K562 (cell line): Measurements from ENCODE around the gene PRRC2B. TPM values are rescaled to one million over a fixed set of nuclear protein-coding genes. Genes with fewer than 3 reads are reported as not detected.

Experiments
- ATAC-seq: fragments of 200-7000 bp; cut with Tn5 transposase; 3 replicates; pipeline ENCODE4 v1.9.1; 2020; ENCODE audit warnings: moderate library complexity
- BruUV-seq: library from RNA; stranded (reverse); fragments of 400-500 nt; replicated peaks from 2 replicates; lab custom pipeline; 2021; lab: Mats Ljungman, UMichigan
- CTCF ChIA-PET: fragments of 300-600 bp; formaldehyde crosslinking; extraction: SDS; loops from one replicate; lab custom pipeline; 2021; ENCODE audit warnings: low intra/inter-chr PET ratio; lab: Yijun Ruan, JAX
- POLR2A ChIA-PET: fragments of 300-600, 350-650 bp; sonication (Branson Sonifier 250); formaldehyde crosslinking; extraction: SDS; loops from one replicate; lab custom pipeline; 2021; ENCODE audit warnings: antibody characterized with exemption, inconsistent platforms; lab: Yijun Ruan, JAX
- DNase-seq, 4 experiments: peaks; one replicate each; pipeline versions ENCODE4 v3.0.0 to v3.0.0-alpha.2; 2011 to 2018; ENCODE audit warnings: low spot score in 3 of 4, mixed read lengths in 3 of 4; ENCODE audit errors: extremely low read depth in 1 of 4
- FAIRE-seq: peaks from 2 replicates; lab custom pipeline; 2011; peaks lifted over from hg19 to GRCh38; lab: Jason Lieb, UNC
- H2AFZ ChIP-seq: 2 replicates; pipeline ENCODE4 v1.6.0; 2011; ENCODE audit warnings: low read depth, low read length, control low read depth, inconsistent platforms
- H3K27ac ChIP-seq: fragments of 200-600 bp; 3 replicates; pipeline ENCODE4 v1.8.0; 2011; ENCODE audit warnings: low read depth, mild to moderate bottlenecking, control low read depth, inconsistent platforms, low read length, moderate library complexity, mixed read lengths; ENCODE audit errors: extremely low read depth
- H3K27me3 ChIP-seq, 2 experiments: fragments of 300-600 bp in 1 of 2; 2 replicates in 1 of 2; 3 replicates in 1 of 2; pipeline versions ENCODE4 v1.6.0 to v1.8.0; 2011; ENCODE audit warnings: inconsistent platforms in 2 of 2, low read length in 2 of 2, mild to moderate bottlenecking in 1 of 2, mixed read lengths in 1 of 2, moderate library complexity in 1 of 2; ENCODE audit not compliant: control insufficient read depth in 2 of 2, insufficient read depth in 2 of 2
- H3K36me3 ChIP-seq: fragments of 300-600 bp; 3 replicates; pipeline ENCODE4 v1.8.0; 2011; ENCODE audit warnings: mild to moderate bottlenecking, low read length, inconsistent platforms; ENCODE audit not compliant: control insufficient read depth, insufficient read depth
- H3K4me1 ChIP-seq, 2 experiments: fragments of 200-600 bp in 1 of 2; replicated peaks in 1 of 2; 2 replicates in 1 of 2; 3 replicates in 1 of 2; pipeline versions ENCODE4 v1.5.1 to v1.8.0; 2011; ENCODE audit warnings: inconsistent platforms in 2 of 2, low read length in 2 of 2, mild to moderate bottlenecking in 1 of 2, mixed read lengths in 1 of 2, moderate library complexity in 1 of 2; ENCODE audit not compliant: control insufficient read depth in 2 of 2, insufficient read depth in 2 of 2
- H3K4me2 ChIP-seq: 2 replicates; pipeline ENCODE4 v1.6.1; 2011; ENCODE audit warnings: low read length, control low read depth, inconsistent platforms, mixed read lengths; ENCODE audit not compliant: insufficient read depth
- H3K4me3 ChIP-seq: fragments of 200-600 bp; sonication (generic), shearing (Covaris generic); 2 replicates; pipeline ENCODE4 v1.5.1; 2016; ENCODE audit warnings: control low read depth, inconsistent platforms
- H3K79me2 ChIP-seq: fragments of 200-600 bp; 3 replicates; pipeline ENCODE4 v1.8.0; 2011; ENCODE audit warnings: low read length, inconsistent platforms; ENCODE audit not compliant: control insufficient read depth, insufficient read depth
- H3K9ac ChIP-seq, 2 experiments: 2 replicates each; pipeline versions ENCODE4 v1.6.0 to v1.6.1; 2011; ENCODE audit warnings: low read depth in 2 of 2, low read length in 2 of 2, control low read depth in 1 of 2, inconsistent platforms in 1 of 2, mild to moderate bottlenecking in 1 of 2, mixed read lengths in 1 of 2; ENCODE audit not compliant: insufficient read depth in 1 of 2
- H3K9me1 ChIP-seq: one replicate; pipeline ENCODE4 v1.6.0; 2011; ENCODE audit warnings: inconsistent platforms, mild to moderate bottlenecking, low read length, moderate library complexity; ENCODE audit not compliant: control insufficient read depth, insufficient read depth
- H3K9me3 ChIP-seq: replicated peaks from 2 replicates; pipeline ENCODE4 v1.5.1; 2011; ENCODE audit warnings: low read depth, low read length, inconsistent platforms; ENCODE audit not compliant: control insufficient read depth, insufficient read depth
- H4K20me1 ChIP-seq: replicated peaks from 2 replicates; pipeline ENCODE4 v1.6.1; 2011; ENCODE audit warnings: low read length, inconsistent platforms, mixed read lengths; ENCODE audit not compliant: control insufficient read depth, insufficient read depth
- BRD9 ChIP-seq: fragments of 450-650 bp; IDR thresholded peaks from 2 replicates; pipeline ENCODE4 v1.6.1; 2018; ENCODE audit warnings: low read depth; ENCODE audit not compliant: partially characterized antibody
- FOXJ2 ChIP-seq: fragments of 200-800 bp; sonication (Bioruptor generic); IDR thresholded peaks from 2 replicates; pipeline ENCODE4 v1.6.1; 2016; ENCODE audit warnings: missing genetic modification characterization, missing compliant biosample characterization
- NR4A1 ChIP-seq, 2 experiments: fragments of 250-450 bp in 1 of 2; fragments of 450-650 bp in 1 of 2; sonication (Bioruptor Pico) in 1 of 2; IDR thresholded peaks; 2 replicates each; pipeline versions ENCODE4 v1.4.0 to v1.6.1; 2016 to 2020; ENCODE audit warnings: mild to moderate bottlenecking in 2 of 2, missing compliant biosample characterization in 1 of 2, missing genetic modification characterization in 1 of 2, moderate library complexity in 1 of 2
- SAP30 ChIP-seq: fragments of 200-600 bp; sonication (generic); IDR thresholded peaks from 2 replicates; pipeline ENCODE4 v1.6.1; 2012; ENCODE audit warnings: borderline replicate concordance, low read depth, mild to moderate bottlenecking, moderate library complexity, low read length, control low read depth, inconsistent platforms; ENCODE audit not compliant: insufficient read depth, poor library complexity, severe bottlenecking
- SMC3 ChIP-seq: conservative IDR thresholded peaks from 2 replicates; pipeline ENCODE4 v1.6.1; 2011; ENCODE audit warnings: low read depth, low read length, improper control_type of control experiment; ENCODE audit not compliant: insufficient read depth
- TCF7L2 ChIP-seq: fragments of 150-350 bp; IDR thresholded peaks from 2 replicates; pipeline ENCODE4 v1.6.1; 2016; ENCODE audit warnings: low read depth, mild to moderate bottlenecking, low read length, moderate library complexity
- THRAP3 ChIP-seq: fragments of 450-650 bp; IDR thresholded peaks from 2 replicates; pipeline ENCODE4 v1.6.1; 2016; ENCODE audit warnings: mild to moderate bottlenecking, inconsistent platforms, borderline replicate concordance
- WGBS: fragments of 100-300 bp; shearing (Covaris generic); methylation state at CpG from one replicate; pipeline ENCODE4 v1.1.6; 2016; ENCODE audit warnings: low coverage, mixed read lengths; ENCODE audit not compliant: insufficient coverage; ENCODE audit errors: missing lambda C conversion rate; 5-methylcytosine and 5-hydroxymethylcytosine counted together
- in situ Hi-C: fragments of 300-500 bp; cut with MboI; formaldehyde crosslinking; loops from 4 replicates; pipeline ENCODE4 v1.15.0; 2018; ENCODE audit warnings: inconsistent platforms, mixed read lengths
- intact Hi-C: fragments of 100-400 bp; cut with micrococcal nuclease; formaldehyde crosslinking; loops from 2 replicates; pipeline ENCODE4 v1.14.2; 2022
- polyA plus RNA-seq, 8 experiments: library from polyadenylated mRNA; depleted of rRNA in 4 of 8; stranded (reverse) in 5 of 8; unstranded in 3 of 8; fragments of >200 nt; fragmentation: Nextera tagmentation in 2 of 8; fragmentation: Illumina TruSeq in 1 of 8; extraction: Ambion mirVana in 2 of 8; extraction: Trizol in 1 of 8; gene quantifications; 2 replicates each; pipeline versions ENCODE4 v1.2.1 to v1.2.3, GENCODE V29; 2011 to 2014; ENCODE audit warnings: inconsistent platforms in 1 of 8, missing spikeins in 1 of 8
- total RNA-seq, 7 experiments: library from RNA; depleted of rRNA in 6 of 7; stranded (reverse); fragments of >200 nt in 6 of 7; fragmentation: Illumina TruSeq in 2 of 7; extraction: Trizol in 2 of 7; gene quantifications; 2 replicates each; pipeline versions ENCODE4 v1.2.1 to v1.2.3, GENCODE V29; 2011 to 2021; ENCODE audit warnings: low replicate concordance in 1 of 7
- TF ChIP-seq, protein P1 (sequence below): fragments of 450-650 bp; IDR thresholded peaks from 2 replicates; pipeline ENCODE4 v1.6.1; 2017; ENCODE audit warnings: mild to moderate bottlenecking, moderate library complexity
- TF ChIP-seq, protein P2 (sequence below): fragments of 250-450 bp; sonication (Bioruptor Pico); IDR thresholded peaks from 2 replicates; pipeline ENCODE4 v1.5.0; 2021; ENCODE audit warnings: mild to moderate bottlenecking, borderline replicate concordance

The PRRC2B gene
- total and polyA plus RNA-seq, 9 of the 15 experiments (the other 6 are each of a cell fraction or from before 2014, with no cell fraction given): 0.34 to 125 (median 30.9) TPM

DNA sequence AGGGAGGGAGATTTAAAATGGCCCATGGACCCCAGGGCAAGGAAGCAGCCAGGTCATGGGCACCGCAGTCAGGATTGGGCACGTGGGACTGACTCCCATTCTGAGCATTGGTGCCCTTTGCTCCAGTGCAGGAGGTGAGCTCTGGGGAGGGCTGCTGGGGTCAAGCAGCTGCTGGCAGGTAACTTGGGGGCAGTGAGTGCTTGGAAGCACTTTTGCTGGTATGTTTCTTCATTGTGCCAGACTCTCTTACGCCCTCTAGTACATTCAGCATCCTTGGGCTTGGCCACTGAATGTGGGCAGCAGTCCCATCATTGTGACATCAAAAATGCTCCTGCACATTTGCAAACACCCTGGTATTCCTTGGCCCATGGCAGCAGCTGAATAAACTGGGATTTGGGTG is 32.7 kb downstream of the PRRC2B start (continued):
- TF ChIP-seq, protein P1, sequence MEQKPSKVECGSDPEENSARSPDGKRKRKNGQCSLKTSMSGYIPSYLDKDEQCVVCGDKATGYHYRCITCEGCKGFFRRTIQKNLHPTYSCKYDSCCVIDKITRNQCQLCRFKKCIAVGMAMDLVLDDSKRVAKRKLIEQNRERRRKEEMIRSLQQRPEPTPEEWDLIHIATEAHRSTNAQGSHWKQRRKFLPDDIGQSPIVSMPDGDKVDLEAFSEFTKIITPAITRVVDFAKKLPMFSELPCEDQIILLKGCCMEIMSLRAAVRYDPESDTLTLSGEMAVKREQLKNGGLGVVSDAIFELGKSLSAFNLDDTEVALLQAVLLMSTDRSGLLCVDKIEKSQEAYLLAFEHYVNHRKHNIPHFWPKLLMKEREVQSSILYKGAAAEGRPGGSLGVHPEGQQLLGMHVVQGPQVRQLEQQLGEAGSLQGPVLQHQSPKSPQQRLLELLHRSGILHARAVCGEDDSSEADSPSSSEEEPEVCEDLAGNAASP: no peak
- TF ChIP-seq NR4A1 (CRISPR knock-in tag; IDR thresholded peaks at IDR 0.05) (no peak), NR4A1 (tag; IDR thresholded peaks at IDR 0.05) (no peak), FOXJ2 (tag) (no peak), BRD9 (no peak)
- TF ChIP-seq, all 486 proteins: peak for 0

DNA sequence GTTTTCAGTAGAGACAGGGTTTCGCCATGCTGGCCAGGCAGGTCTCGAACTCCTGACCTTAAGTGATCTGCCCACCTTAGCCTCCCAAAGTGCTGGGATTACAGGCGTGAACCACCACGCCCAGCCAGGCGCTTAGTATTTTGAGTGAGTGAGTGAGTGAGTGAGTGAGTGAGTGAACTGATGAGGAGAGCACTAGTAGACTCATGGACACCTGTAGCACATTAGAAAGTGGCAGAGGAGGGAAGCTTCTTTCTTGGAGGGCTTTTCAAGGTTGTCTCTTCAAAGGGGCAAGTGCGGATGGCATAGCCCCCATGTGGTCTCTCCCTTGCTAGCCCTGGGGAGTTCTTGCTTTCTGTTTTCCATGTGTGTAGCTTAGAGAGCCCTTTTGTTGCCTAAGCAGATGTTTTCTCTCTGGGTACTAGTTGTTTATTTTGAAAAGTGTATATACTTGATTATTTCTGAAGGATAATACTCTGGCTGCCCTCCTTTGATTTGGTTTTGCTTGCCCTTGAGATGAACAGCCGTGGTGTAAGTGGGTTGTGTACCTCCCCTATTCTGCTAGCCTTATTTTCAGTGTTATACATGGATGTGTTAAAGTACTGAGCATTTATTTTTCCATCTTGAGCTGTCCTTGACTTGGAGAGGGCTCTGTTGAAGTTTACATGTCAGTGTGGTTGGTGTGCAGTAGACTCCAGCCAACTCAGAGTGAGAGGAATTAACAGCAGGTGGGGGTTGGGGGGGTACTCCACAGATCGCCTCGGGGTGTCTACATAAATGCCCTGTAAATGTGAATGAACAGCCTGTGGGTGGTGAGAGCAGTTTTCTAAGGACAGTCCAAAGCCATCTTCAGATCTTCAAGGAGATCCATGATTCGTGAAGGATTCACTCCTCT is 35.5 kb downstream of the PRRC2B start:
- Histone ChIP-seq H3K27me3 (no peaks in the 10 kb centered on the region), H3K4me2 (no peak overlapping the region), H3K27ac (no peak overlapping the region; the same call in 2 of the 3 replicates), H3K4me3 (no peak overlapping the region)
- intact Hi-C loops: no loop called here
- in situ Hi-C loops: no loop called here
- 91% methylated on average over 10 of the region's 10 CpGs for WGBS
- TF ChIP-seq THRAP3 (no peak), SMC3 (no peak), TCF7L2 (no peak), SAP30 (no peak)
- TF ChIP-seq, protein P2, sequence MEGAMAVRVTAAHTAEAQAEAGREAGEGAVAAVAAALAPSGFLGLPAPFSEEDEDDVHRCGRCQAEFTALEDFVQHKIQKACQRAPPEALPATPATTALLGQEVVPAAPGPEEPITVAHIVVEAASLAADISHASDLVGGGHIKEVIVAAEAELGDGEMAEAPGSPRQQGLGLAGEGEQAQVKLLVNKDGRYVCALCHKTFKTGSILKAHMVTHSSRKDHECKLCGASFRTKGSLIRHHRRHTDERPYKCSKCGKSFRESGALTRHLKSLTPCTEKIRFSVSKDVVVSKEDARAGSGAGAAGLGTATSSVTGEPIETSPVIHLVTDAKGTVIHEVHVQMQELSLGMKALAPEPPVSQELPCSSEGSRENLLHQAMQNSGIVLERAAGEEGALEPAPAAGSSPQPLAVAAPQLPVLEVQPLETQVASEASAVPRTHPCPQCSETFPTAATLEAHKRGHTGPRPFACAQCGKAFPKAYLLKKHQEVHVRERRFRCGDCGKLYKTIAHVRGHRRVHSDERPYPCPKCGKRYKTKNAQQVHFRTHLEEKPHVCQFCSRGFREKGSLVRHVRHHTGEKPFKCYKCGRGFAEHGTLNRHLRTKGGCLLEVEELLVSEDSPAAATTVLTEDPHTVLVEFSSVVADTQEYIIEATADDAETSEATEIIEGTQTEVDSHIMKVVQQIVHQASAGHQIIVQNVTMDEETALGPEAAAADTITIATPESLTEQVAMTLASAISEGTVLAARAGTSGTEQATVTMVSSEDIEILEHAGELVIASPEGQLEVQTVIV (CRISPR knock-in tag): no peak
- TF ChIP-seq, all 486 proteins: peak for 0
- no peak for FAIRE-seq
- ChIA-PET CTCF (no interaction called here), POLR2A (interaction anchor here (0.6 to 4.0 kb wide), 4 partner anchors 10 to 32 kb away, joined by 3 to 18 read pairs (median 4); no protein-coding TSS in a partner anchor)
- Histone ChIP-seq H3K4me1 (no peaks in the 10 kb centered on the region; a peak in 1 of 5 replicates), H3K36me3 (peaks cover 50% of the 10 kb centered on the region), H3K9me3 (no peaks in the 10 kb centered on the region), H3K9me1 (no peaks in the 10 kb centered on the region), H3K79me2 (peaks cover 78% of the 10 kb centered on the region), H2AFZ (no peak overlapping the region), H4K20me1 (peaks cover 15% of the 10 kb centered on the region; the same call in 1 of the 2 replicates), H3K9ac (no peak overlapping the region)
- no peak for DNase-seq
- ATAC-seq: no peak; the same call in 2 of the 3 replicates
- no TSS peak for BruUV-seq
